ENCODE measurements around the gene SLC25A45. TPM values are rescaled to one million over a fixed set of nuclear protein-coding genes. Genes with fewer than 3 reads are reported as not detected.

SLC25A45 gene
- total RNA-seq, 1 experiment from 2014 or later = 8.5 TPM

- H3K36me3 Mint-ChIP-seq (ENCODE audit: insufficient read depth, unreplicated experiment) = peaks cover 41% of the 10 kb centered on the region
- no peaks in the 10 kb centered on the region for H3K9me3 Mint-ChIP-seq (ENCODE audit: unreplicated experiment)
- no peaks in the 10 kb centered on the region for H3K27me3 Mint-ChIP-seq (ENCODE audit: insufficient read depth, unreplicated experiment)
- BruUV-seq (replicated peaks) = no TSS peak
- peak overlapping the region; percentile 95 for H3K27ac Mint-ChIP-seq (ENCODE audit: unreplicated experiment)
- TF ChIP-seq, protein P1, sequence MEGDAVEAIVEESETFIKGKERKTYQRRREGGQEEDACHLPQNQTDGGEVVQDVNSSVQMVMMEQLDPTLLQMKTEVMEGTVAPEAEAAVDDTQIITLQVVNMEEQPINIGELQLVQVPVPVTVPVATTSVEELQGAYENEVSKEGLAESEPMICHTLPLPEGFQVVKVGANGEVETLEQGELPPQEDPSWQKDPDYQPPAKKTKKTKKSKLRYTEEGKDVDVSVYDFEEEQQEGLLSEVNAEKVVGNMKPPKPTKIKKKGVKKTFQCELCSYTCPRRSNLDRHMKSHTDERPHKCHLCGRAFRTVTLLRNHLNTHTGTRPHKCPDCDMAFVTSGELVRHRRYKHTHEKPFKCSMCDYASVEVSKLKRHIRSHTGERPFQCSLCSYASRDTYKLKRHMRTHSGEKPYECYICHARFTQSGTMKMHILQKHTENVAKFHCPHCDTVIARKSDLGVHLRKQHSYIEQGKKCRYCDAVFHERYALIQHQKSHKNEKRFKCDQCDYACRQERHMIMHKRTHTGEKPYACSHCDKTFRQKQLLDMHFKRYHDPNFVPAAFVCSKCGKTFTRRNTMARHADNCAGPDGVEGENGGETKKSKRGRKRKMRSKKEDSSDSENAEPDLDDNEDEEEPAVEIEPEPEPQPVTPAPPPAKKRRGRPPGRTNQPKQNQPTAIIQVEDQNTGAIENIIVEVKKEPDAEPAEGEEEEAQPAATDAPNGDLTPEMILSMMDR (IDR thresholded peaks at IDR 0.05; ENCODE audit: insufficient read depth in 1 of 2, low read depth in 1 of 2, low read length in 1 of 2, severe bottlenecking in 1 of 2, unreplicated experiment in 1 of 2) = peak; percentile 98
- ChIA-PET POLR2A (interaction anchor here (0.5 to 1.8 kb wide), 11 partner anchors 16 to 94 kb away, joined by 3 to 6 read pairs (median 3); partner anchors contain the start of gene MALAT1), CTCF (interaction anchor here (0.5 to 2.6 kb wide), 21 partner anchors 19 to 375 kb away, joined by 3 to 27 read pairs (median 3); partner anchors contain the start of gene SAC3D1)
- DNase-seq = peak; percentile 90 to 95
- no peaks in the 10 kb centered on the region for H3K27me3 ChIP-seq (replicated peaks; ENCODE audit: control insufficient read depth, insufficient read depth, low read length)
- H3K4me1 Mint-ChIP-seq (ENCODE audit: low read depth, unreplicated experiment) = peaks cover 38% of the 10 kb centered on the region
- H3K36me3 ChIP-seq (ENCODE audit: control insufficient read depth, insufficient read depth, low read length) = no peaks in the 10 kb centered on the region
- peak overlapping the region; percentile 8; the same call in 1 of the 2 replicates for H3K4me3 ChIP-seq (ENCODE audit: low read depth, low read length)
- H3K4me1 ChIP-seq = peaks cover 52% of the 10 kb centered on the region
- intact Hi-C loops (cut with micrococcal nuclease; ENCODE audit: unreplicated experiment) = loop anchor here (1.0 to 5.0 kb wide), 6 partner anchors 17 to 139 kb away; partner anchors contain the start of gene SLC25A45
- H3K4me3 Mint-ChIP-seq (ENCODE audit: unreplicated experiment) = peak overlapping the region; percentile 55
- no peaks in the 10 kb centered on the region for H3K9me3 ChIP-seq
Observed at GRCh38 chr11:65416341-65416824, 33.9 kb upstream of the SLC25A45 start.

GRCh38 chr11:65415499-65416340 lies 33.3 kb upstream of the SLC25A45 start:
- intact Hi-C loops (cut with micrococcal nuclease; ENCODE audit: unreplicated experiment) = loop anchor here (1.0 to 5.0 kb wide), 6 partner anchors 18 to 138 kb away; partner anchors contain the start of gene SLC25A45
- no TSS peak for BruUV-seq (replicated peaks)
- Mint-ChIP-seq H3K4me1 (ENCODE audit: low read depth, unreplicated experiment) (peaks cover 38% of the 10 kb centered on the region), H3K9me3 (ENCODE audit: unreplicated experiment) (no peaks in the 10 kb centered on the region), H3K4me3 (ENCODE audit: unreplicated experiment) (peak overlapping the region; percentile 55), H3K36me3 (ENCODE audit: insufficient read depth, unreplicated experiment) (peaks cover 39% of the 10 kb centered on the region), H3K27ac (ENCODE audit: unreplicated experiment) (peak overlapping the region; percentile 79), H3K27me3 (ENCODE audit: insufficient read depth, unreplicated experiment) (no peaks in the 10 kb centered on the region)
- Histone ChIP-seq H3K36me3 (ENCODE audit: control insufficient read depth, insufficient read depth, low read length) (no peaks in the 10 kb centered on the region; the same call in 1 of the 2 replicates), H3K4me1 (peaks cover 46% of the 10 kb centered on the region), H3K27me3 (replicated peaks; ENCODE audit: control insufficient read depth, insufficient read depth, low read length) (no peaks in the 10 kb centered on the region), H3K4me3 (ENCODE audit: low read depth, low read length) (no peak overlapping the region), H3K9me3 (no peaks in the 10 kb centered on the region)
- TF ChIP-seq, protein P1 (IDR thresholded peaks at IDR 0.05; ENCODE audit: insufficient read depth in 1 of 2, low read depth in 1 of 2, low read length in 1 of 2, severe bottlenecking in 1 of 2, unreplicated experiment in 1 of 2) = no peak
- ChIA-PET POLR2A (interaction anchor here (0.5 to 1.8 kb wide), 10 partner anchors 17 to 95 kb away, joined by 3 to 6 read pairs (median 4); partner anchors contain the start of gene MALAT1), CTCF (interaction anchor here (0.5 to 2.6 kb wide), 20 partner anchors 18 to 375 kb away, joined by 3 to 27 read pairs (median 4); partner anchors contain the start of gene SAC3D1)
- peak in 1 of 2 experiments; percentile 28 for DNase-seq
